Right forelimb (tissue), 1 donor: ENCODE data around the gene ARFRP1.

Source experiments
- DNase-seq: peaks from one replicate; pipeline ENCODE4 v3.0.0-alpha.2; 2018

ARFRP1 gene

DNA sequence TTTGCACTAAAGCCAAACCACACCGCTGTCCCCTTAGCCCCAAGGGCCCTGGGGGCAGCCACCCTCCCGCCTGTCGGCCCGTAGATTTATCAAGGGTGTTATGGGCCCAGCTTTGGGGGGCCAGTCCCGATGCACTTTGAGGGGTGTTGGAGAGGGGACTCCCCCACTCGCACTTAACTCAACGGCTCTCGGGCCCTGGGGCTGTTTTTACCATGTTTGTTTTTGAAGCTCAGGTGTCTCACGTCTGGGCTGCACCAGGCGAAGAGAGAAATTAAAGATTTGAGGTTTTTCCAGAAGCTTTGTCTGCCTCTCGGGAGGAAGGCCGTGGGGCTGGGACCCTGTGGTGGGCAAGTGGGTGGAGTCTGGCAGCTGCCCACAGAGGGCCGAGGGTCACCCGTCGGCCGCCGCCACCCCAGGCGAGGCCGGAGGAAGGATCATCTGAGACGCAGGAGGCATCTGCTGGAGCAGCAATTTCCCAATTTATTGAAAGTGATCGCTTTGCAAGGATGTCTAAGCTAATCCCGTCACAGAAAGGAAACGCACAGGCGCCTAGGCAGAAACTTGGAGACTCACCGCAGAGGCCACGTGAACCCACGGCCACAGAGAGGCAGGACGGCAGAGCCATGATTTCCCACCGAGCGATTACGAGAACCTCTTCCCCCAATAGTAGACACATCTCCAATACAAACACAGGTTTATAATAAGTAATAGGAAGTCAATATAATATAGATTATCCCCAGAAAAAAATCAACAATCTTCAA, 35.6 kb upstream of the ARFRP1 start:
- no peak for DNase-seq

DNA sequence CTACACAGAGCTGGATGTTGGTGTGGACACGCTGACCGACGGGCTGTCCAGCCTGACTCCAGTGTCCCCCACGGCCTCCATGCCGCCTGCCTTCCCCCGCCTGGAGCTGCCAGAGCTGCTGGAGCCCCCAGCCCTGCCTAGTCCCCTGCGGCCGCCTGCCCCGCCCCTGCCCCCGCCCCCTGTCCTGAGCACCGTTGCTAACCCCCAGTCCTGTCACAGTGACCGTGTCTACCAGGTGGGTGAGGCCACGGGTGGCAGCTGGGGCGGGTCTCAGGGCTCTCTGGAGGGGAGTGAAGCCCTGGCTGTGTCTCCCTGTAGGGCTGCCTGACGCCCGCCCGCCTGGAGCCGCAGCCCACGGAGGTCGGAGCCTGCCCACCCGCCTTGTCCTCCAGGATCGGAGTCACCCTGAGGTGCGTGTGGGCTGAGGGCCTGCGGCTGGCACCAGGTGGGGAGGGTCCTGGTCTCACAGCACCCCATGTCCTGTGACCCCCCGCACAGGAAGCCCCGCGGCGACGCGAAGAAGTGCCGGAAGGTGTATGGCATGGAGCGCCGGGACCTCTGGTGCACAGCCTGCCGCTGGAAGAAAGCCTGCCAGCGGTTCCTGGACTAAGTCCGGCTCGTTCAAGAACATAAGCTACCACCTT, 34.7 kb upstream of the ARFRP1 start:
- no peak for DNase-seq

DNA sequence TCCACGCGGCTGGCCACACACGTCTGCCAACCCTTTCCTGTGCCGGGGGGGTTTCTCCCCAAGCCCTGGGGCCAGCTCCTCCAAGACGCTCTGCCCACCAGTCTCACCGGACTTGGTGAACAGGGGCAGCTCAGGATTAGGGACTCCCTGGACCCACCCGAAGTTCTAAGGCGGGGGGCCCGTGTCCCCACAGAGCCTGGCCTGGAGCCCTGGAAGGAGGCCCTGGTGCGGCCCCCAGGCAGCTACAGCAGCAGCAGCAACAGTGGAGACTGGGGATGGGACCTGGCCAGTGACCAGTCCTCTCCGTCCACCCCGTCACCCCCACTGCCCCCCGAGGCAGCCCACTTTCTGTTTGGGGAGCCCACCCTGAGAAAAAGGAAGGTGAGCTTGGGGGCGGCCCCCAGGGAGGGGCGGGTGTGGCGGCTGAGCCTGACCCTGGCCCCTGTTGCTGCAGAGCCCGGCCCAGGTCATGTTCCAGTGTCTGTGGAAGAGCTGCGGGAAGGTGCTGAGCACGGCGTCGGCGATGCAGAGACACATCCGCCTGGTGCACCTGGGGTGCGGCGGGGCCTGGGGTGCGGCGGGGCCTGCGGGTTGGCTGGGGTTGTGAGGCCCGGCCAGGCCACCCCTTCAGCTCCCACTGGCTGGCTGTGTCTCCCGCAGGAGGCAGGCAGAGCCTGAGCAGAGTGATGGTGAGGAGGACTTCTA, 34.1 kb upstream of the ARFRP1 start:
- DNase-seq = no peak

GRCh38 chr20:63741354-63741675, 33.5 kb upstream of the ARFRP1 start:
- no peak for DNase-seq

DNA sequence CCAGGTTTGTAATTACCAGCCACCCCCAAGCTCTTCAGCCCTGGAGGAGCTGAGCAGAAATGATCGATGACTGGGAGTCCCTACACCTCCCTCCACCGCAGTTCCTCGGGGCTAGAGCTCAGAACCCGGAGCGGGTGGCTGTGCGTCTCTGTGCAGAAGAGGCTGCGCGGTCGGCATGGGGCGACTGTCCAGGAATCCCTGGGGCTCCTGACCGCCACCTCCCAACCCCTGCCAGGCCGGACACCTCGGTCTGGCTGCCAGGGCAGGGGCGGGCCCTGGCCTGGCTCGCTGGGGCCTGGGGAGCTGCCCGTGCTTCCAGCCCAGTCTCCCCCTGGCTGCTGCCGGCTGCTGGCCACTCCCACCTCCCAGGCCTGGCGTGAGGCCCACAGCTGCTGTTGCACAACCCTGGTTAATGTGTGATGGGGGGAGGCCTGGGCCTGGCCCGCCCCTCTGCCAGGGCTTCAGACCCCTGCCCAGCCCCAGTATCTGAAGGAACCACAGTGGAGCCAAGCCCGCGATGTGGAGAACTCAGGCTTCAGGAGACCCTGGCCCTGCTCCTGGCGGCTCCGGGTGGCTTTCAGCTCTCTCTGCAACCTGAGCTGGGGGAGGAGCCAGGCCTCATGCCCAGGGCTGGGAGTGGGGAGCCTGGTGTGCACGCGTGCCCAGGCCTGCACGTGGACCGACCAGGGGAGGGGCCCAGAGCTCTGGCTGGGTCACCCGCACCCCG, 33.0 kb upstream of the ARFRP1 start:
- DNase-seq = peak; percentile 96

DNA sequence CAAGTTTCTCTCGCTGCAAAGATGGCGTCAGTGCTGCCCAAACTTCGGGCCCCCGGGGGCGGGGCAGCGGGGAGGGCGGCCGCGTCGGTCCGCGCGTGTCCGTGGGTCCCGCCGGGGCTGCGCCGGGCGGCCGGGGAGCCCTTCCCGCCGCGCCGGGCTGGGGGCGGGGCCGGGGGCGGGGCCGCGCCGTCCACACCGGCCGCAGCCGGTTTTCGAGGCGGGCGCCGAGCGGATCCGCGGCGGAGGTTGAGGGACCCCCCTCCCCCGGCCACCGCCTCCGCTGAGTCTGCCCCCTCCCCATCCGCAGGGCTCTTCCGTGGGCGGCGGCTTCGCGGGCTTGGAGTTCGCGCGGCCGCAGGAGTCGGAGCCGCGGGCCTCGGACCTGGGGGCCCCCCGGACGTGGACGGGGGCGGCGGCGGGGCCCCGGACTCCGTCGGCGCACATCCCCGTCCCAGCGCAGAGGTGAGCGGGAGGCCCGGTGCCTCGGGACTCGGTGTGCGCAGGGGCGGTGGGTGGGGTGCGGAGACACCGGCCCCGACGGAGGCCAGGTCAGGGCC, 32.4 kb upstream of the ARFRP1 start:
- DNase-seq = peak; percentile 70

- peak; percentile 84 for DNase-seq
Observed at GRCh38 chr20:63739130-63740069, 31.6 kb upstream of the ARFRP1 start, which contains the start of gene SLC2A4RG. TSS of gene SLC2A4RG (plus strand) at chr20:63739776. CDS start at chr20:63739913, 137 bp downstream.

GRCh38 chr20:63738687-63739129, 30.9 kb upstream of the ARFRP1 start:
- DNase-seq = peak; percentile 72

- DNase-seq = no peak
Observed at GRCh38 chr20:63737945-63738686, 30.3 kb upstream of the ARFRP1 start.

DNA sequence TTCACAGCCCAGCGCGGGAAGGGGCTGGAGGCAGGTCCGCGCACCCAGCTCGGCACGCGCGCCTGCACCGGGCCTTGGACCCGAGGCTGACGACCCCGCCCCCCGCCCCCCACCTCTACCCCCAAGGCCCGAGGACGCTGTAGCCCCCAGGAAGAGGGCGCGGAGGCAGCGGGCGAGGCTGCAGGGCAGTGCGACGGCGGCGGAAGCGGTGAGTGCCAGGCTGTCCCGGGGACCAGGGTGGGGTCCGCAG, 29.8 kb upstream of the ARFRP1 start:
- DNase-seq = no peak

DNA sequence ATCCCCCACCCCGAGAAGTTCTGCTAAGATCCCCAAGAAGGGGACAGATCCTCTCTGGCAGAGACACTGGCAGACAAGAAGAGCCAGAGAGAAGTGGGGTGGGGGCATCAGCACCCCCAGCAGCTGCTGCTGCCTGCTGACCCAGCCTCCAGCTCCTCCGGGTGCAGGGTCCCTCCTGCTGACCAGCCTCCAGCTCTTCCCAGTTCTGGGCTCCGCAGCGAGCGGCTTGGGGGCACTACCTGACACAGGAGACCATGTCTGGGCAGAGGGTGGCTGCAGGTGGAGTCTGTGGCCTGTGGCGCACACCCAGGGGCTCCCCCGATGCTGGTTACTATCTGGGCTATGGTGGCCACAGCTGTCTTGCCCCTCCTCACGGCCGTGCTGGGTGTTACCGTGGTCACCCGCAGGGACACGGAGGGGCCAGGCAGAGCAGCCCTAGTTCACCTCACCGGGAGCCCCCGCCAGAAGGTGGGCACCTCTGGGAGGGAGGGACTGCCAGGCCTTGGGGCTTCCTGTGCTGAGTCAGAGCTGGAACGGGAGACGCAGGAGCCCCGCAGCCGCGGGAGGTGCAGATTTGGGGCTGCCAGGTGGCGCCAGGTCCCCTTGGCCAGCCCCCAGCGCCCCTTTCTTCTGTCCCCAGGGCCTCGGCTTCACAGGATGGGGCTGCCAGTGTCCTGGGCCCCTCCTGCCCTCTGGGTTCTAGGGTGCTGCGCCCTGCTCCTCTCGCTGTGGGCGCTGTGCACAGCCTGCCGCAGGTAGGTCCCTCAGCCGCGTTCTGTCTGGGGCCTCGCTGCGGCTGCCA, 29.3 kb upstream of the ARFRP1 start:
- DNase-seq = no peak

GRCh38 chr20:63735859-63736718, 28.3 kb upstream of the ARFRP1 start, which contains the start of gene LIME1:
TSS of gene LIME1 (plus strand) at chr20:63736664. CDS start at chr20:63737550, 886 bp downstream.
- no peak for DNase-seq

- DNase-seq = no peak
Observed at GRCh38 chr20:63734946-63735858, 27.4 kb upstream of the ARFRP1 start.

- no peak for DNase-seq
Observed at GRCh38 chr20:63734111-63734945, 26.6 kb upstream of the ARFRP1 start.

- no peak for DNase-seq
Observed at GRCh38 chr20:63733579-63734081, 25.9 kb upstream of the ARFRP1 start.

- no peak for DNase-seq
Observed at GRCh38 chr20:63733117-63733516, 25.3 kb upstream of the ARFRP1 start.
